SKM-1 treated with dmso at 0.1 percent for 144 hours (cell line): ENCODE data around the gene DAZAP1.

Source experiments
- DNase-seq: peaks from one replicate; lab custom pipeline; 2025; ENCODE audit not compliant: unreplicated experiment; lab: John Stamatoyannopoulos, UW

Gene DAZAP1

DNA sequence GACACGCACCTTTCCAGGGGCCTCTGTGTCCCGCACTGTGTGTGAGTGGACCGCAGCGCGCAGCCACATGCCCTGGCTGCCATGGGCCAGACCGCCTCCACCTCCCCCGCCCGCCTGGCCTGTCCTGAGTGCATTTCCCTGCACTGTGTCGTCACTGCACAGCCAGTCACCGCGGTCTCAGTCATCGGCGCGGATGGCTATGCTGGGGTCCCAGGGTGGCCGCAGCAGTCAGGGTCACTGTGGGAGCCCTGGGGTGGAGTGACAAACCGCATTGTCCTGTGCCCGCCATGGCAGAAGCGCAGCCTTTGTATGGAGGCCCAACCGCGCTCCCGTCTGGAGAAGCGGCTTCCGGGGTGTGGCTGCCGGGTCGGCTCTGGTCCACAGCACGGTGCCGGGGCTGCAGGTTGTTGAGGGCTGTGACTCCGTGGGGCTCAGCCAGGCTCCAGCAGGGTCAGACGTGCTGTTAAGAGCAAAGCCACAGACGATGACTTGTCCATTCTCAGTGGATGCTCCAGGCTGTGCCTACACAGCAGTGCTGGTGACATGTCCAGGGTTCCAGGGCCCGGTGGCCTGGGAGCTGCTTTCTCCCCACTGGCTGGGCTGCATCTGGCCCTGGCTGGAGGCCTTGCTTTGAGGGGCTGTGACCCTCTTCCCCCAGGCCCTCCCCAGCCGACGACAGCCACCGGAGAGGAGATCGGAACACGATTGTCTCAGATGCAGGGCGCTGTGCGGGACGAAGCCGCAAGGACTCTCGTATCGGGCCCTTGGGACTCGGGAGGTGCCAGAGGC lies 30.0 kb upstream of the DAZAP1 start:
- no peak for DNase-seq

DNA sequence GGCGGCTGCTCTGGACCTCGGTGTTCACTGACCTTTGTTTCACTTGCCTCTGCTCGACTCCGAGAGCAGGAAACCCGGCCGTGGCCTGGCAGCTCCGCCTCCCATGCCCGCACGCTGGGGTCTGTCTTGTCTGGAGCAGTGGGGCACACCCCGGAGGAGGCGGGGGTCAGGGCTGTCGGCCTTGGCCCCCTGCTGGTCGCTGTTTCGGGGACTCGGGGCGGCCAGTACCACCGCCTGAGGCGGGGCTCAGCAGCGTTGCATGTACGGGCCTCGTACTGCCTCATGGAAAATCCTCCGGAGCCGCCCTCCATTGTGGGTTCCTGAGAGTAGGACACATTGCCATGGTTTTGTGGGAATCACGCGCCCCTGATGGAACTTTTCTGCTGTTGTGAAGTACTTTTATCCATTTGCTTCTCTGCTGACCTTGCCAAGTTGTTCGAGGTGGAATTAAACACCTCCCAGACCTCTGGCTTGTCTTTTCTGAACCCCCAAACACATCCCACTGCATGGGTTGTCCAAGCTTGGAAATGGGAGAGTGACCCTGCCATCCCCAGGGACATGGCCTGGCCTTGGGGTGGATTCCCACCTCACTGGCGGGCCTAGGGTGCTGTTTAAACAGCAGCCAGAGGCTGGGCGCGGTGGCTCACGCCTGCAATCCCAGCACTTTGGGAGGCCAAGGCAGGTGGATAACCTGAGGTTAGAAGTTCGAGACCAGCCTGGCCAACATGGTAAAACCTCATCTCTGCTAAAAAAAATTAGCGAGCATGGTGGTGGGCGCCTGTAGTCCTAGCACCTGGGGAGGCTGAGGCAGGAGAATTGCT lies 29.2 kb upstream of the DAZAP1 start:
- DNase-seq: no peak

DNA sequence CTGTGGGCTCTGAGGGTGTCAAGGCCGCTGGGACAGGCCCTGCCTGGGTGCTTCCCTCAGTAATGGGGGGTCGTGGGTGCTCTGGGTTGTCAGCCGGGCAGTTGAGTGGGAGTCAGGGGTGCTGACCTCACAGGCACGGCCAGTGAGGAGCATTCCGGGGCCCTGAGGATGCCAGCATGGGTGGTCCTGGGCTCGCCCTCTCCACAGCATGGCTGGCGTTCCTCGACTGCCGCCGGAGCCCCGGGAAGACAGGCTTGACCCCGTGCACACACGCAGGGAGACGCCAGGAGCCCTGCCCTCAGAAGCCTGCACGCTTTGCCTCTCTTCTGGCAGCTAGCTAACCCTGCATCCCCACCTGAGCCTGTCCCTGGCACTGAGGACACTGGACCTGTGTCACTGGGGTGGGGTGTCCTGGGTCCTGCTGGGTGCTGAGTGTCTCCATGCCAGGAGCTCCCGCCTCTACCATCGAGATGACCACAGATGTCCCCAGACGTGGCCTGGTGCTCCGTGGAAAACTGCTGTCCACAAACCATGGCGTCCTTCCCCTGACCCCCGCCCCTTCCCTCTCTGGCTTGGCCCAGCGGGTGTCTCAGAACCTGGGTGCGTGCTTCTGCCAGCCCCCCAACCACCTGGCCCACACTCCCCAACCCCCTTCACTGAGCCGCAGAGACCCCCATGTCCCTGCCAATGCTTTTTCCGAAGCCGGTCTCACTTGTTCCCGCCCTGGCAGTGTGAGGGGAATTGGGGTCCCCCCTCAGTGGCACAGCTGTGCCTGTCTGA lies 28.1 kb upstream of the DAZAP1 start:
- no peak for DNase-seq

DNA sequence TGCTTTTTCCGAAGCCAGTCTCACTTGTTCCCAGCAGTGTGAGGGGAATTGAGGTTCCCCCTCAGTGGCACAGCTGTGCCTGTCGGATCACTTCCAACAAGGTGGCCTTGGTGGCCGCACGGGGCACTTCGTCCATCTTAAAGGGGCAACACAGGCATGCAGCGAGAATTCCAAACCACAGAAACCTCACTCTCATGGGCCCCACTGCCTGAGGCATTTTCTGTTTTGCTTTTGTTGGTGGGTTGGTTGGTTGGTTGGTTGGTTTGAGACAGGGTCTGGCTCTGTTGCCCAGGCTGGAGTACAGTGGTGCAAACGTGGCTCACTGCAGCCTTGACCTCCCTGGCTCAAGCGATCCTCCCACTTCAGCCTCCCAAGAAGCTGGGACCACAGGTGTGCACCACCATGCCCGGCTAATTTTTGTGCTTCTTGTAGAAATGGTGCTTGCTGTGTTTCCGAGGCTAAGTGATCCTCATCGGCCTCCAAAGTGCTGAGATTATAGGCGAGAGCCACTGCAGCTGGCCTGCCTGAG lies 27.4 kb upstream of the DAZAP1 start:
- DNase-seq: no peak

DNA sequence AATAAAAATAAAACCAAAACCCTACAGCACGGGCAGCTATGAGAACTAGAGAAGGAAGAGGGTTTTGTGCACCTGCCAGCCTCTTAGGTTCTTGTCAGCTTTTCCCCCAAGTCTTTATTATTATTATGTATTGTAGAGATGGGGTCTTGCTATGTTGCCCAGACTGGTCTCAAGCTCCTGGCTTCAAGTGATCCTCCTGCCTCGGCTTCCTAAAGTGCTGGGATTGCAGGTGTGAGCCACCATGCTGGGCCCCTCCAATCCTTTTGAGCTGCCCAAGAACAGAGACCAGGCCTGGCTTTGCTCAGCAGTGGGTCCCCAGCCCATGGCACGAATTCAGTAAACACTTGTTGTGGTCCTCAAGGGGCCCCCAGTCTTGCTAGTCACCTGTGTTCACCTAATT lies 25.1 kb upstream of the DAZAP1 start:
- DNase-seq: no peak

DNA sequence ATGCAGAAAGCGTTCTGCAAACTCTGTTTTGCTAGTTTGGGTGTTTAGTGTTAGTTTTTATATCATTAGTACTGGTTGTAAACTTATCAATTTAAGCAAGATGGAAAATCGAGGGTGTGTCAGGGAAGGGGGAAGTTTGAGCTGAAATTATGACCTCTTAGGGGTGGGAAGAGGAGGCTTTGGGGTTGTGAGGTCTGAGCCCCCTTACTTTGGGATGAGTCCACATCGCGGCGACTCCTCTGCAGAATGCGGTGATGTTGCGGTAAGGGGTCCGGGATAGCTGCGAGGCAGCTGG lies 24.4 kb upstream of the DAZAP1 start:
- no peak for DNase-seq

DNA sequence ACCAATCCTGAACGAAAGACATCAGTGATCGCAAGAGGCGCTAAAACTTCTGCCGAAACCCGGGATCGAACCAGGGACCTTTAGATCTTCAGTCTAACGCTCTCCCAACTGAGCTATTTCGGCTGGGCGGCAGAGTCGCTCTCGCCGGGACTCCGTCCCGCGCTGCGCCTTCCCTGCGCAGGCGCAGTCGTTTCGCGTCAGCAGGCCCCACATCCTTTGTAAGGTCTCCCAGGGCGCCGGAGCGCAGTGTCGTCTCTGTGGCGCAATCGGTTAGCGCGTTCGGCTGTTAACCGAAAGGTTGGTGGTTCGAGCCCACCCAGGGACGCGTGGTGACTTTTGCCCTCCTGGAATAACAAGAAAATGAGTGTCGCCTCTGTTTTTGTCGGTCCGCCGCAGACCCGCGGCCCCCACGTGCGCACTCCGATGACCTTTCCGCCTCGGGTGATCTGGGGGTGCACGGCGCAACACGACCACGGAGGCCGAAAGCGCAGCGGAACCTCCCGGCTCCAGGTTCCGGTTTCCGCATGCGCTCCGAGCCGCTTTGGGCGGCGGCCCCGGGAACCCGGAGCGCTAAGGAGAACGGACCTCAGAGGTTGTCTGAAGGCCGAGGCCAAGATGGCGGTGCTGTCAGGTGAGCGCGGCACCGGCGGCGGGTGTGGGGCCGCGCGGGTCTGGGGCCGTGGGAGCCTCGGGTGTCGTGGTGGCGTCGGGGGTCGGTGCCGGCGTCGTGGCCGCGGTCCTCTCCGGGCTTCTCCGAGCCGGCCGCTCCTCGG lies 23.9 kb upstream of the DAZAP1 start, which contains the start of gene NDUFS7:
Gene NDUFS7, plus strand, starts transcription at position 596 of the 773 bp plus-strand sequence. Its CDS starts 20 bp downstream, at position 616.
- DNase-seq: peak; percentile 82

DNA sequence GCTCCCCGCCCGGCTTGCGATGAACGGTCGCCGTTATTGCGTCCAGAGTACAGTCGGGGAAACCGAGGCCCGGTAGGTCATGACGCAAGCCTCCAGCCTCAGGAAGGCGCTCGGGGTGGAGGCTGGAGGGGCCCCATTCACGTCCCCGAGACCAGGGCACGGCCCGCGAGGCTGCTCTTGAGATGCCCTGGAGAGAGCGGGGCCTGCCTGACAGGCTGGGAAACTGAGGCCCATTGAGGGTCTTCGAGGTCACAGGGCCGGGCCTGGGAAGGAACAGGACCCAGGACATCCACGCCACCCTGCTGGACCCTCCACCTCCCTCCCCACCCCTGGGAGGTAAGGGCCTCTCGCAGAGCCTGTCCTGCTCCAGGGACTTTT lies 23.3 kb upstream of the DAZAP1 start:
- DNase-seq: no peak

DNA sequence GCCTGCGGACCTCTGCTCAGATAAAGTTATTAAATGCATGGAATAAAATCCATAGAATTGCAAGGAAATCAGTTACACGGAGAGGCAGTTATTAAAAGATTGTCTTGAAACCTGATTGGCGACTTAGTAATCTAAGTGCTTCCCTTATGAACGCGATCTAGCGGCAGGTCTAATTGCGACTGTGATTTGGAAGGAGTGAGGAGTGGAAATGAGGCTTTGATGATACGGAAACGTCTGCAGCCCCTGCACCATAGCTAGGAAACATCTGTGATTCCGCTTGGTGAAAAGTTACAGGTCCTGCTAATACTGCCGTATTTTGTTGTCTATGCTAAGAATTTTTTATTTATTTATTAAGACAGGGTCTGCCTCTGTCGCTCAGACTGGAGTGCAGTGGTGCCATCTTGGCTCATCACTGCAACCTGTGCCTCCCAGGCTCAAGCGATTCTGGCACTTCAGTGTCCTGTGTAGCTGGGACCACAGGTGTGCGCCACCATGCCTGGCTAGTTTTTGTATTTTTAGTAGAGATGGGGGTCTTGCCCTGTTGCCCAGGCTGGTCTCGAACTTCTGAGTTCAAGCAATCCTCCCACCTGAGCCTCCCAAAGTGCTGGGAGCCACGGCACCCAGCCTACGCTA lies 22.8 kb upstream of the DAZAP1 start:
- no peak for DNase-seq

DNA sequence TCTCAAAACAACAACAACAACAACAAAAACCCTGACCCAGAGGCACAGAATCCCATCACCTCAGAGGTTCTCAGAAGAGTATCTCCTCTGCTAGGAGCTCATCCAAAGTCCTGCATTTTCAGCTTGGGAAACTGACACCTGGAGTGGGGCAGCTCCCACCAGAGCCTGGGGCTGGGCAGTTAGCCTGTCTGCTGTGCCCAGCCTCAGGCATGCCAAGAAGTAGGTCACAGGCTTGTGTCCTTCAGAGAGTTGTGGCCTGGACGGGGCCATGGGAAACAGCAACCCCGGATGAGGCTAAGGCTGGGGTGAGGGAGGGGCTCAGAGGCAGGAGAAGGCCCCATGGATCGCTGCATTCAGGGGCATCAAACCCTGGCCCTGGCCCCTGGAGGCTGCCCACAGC lies 21.6 kb upstream of the DAZAP1 start:
- DNase-seq: no peak

DNA sequence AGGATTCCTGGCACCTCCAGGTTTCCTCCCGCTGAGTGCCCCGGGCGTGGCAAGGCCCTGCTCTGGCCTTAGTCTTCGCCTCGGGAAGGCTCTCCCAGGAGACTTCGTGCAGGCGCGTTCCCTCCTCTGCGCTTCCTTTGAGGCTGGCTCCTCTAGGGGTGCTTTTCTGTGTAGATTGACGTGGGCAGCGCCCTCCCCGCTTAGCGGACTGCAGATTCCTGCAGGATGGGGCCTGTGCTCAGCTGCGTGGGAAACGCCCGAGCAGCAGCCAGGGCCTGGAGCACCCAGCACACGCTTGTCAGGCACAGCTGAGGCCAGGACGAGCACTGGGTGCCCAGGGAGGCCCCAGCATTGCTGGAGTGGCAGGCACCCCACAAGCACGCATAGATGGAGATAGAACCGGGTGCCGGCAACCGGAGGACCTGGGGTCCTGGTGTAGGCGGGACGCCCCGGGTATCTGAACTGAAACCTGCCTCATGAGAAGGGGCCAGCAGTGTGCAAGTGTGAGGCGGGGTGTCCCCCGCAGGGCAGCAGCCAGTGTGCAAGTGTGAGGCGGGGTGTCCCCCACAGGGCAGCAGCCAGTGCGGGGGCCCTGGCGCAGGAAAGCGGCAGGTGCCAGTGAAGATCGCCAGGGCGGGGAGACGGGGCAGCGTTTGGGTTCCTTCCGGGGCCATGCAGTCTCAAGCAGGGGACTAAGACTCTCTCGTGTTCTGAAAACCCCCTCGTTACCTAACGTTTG lies 20.3 kb upstream of the DAZAP1 start:
- DNase-seq: no peak

DNA sequence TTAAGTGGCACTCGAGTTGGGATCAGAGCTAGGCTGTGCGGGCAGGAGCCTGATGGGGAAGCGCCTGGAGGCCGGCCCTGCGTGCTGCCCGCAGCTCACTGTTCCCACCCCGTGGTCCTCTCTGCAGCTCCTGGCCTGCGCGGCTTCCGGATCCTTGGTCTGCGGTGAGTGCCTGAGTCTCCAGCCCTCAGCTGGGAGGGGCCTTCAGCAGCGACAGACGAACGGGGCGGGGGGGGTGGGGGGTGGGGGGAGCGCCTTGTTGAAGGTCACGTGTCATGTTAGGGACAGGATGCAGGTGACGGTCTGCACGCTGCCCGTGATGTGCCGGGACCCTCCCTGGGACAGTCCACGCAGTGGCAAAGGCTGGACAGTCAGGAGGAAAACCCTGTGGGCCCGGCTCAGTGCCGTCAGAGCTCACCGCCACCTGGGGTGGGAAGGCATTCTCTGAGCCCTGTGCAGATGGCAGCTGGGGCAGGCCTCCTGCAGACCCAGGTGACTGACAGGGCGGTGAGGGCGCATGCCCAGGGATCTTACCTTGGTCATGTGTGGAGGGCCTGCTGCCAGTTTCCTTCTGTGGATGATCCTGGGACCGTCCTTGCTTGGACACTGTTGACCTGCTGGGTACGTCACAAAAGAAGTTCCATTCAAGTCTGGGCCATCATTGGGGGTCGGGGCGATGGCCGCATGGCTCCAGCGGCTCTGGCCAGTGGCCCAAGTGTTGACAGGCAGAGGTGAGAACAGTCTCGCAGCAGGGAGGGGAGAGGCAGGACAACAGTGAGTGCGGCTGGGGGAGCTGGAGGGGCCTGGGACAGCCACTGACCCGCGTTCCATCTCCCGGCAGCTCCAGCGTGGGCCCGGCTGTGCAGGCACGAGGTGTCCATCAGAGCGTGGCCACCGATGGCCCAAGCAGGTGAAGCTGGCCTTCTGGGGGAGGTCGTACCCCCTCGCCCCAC lies 19.4 kb upstream of the DAZAP1 start:
- no peak for DNase-seq

DNA sequence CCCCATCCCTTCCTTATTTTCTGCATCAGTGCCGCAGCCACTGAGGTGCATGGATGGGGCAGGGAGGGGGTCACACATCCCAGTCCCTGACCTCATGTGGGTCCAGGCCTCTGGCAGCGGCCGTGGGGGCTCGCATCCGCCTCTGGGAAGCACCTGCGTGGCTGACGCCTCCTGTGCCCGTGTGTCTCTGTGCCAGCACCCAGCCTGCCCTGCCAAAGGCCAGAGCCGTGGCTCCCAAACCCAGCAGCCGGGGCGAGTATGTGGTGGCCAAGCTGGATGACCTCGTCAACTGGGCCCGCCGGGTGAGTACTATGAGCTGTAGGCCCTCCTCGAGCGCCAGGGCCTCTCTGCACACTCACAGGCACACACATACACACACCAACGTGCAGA lies 18.8 kb upstream of the DAZAP1 start:
- DNase-seq: no peak

DNA sequence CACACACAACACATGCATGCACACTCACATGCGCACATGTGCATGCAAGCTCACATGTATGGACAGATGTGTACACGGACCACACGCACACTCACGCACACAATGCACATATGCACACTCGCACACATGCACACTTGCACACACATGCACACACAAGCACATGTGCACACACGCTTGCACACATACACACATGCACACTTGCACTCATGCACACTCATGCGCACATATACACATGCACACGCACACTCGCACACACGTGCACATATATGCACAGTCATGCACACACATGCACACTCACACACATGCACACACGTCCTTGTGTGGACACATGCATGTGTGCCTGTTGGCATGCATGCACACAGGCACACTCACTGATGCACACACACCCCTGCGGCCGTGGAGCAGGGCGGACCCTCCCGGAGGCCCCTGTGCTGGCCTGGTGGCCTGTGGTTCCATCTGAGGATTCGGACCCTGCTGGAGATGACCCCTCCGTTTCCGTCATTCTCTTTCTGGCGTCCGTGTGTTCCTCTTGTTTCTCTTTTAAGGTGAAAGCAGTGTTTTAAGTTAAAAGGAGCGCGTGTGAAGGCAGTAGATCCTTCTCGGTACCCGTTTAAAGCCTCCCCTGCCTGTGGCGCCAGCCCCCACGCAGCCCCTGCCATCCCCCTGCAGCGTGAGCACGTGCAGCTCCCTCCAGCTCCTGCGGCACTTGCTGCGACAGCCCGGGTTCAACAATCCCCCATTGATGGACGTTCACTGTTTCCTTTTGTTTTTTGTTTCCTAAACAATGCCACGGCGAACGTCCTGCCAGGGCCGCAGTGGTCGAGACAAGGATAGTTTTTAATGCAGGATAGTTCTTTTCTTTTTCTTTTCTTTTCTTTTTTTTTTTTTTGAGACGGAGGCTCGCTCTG lies 18.1 kb upstream of the DAZAP1 start:
- DNase-seq: no peak

DNA sequence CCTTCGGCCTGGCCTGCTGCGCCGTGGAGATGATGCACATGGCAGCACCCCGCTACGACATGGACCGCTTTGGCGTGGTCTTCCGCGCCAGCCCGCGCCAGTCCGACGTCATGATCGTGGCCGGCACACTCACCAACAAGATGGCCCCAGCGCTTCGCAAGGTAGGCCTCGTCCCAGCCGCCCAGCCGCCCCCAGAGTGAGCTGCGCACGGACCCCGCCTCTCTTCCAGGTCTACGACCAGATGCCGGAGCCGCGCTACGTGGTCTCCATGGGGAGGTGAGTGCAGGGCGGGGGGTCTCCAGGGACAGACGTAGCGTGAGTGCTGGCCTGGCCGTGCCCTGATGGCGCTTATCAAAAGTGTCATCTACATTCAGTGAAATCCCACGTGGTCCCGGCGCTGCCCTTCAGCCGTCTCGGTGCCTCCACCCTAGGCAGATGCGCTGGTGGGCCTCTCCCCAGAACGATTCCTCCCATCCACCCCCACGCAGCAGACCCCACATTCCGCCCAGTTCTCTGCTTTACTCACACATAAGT lies 16.4 kb upstream of the DAZAP1 start:
- DNase-seq: no peak

DNA sequence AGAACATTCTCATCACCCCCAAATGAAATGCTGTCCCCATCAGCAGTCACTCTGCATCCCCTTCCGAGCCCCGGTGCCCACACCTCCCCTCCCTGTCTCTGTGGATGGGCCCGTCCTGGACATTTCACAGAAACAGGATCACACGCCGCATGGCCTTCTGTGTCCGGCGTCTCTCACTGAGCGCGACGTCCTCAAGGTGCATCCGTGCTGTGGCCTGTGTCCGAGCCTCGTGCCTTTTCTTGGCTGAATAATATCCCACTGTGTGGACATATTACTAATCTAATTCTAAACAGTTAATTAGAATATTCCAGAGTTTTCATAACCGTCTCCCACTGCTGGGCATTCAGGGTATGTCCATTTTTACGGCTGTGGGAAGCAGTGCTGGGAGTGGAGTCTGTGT lies 15.0 kb upstream of the DAZAP1 start:
- no peak for DNase-seq

DNA sequence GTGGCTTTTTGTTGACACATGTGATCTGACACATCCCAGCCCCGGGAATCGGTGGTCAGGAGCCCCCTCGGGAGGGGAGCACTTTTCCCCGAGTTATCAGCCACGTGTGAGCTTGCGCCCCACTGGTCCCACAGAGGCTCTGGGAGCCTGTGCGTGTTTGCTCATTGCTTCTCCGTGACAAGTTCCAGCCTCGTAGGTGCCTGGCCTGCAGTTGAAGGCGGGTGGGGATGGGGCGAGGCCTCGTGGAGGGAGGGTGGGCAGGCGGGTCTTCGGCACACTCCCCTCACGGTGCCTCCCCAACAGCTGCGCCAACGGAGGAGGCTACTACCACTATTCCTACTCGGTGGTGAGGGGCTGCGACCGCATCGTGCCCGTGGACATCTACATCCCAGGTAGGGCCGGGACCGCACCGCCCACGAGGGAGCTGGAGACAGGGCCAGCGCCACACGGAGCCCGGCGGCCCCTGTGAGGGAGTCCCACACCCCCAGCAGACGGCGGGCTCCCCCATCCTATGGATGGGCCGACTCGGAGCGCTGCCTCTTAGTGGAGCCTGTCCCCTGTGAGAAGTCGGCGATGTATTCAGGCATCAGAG lies 14.4 kb upstream of the DAZAP1 start:
- DNase-seq: no peak
